GM18520 (cell line): ENCODE results near the gene IFI30.

Source experiments
- ATAC-seq: cut with Tn5 transposase; IDR thresholded peaks from one replicate; pipeline ENCODE4 v1.9.1; 2021; ENCODE audit not compliant: unreplicated experiment

IFI30 gene

DNA sequence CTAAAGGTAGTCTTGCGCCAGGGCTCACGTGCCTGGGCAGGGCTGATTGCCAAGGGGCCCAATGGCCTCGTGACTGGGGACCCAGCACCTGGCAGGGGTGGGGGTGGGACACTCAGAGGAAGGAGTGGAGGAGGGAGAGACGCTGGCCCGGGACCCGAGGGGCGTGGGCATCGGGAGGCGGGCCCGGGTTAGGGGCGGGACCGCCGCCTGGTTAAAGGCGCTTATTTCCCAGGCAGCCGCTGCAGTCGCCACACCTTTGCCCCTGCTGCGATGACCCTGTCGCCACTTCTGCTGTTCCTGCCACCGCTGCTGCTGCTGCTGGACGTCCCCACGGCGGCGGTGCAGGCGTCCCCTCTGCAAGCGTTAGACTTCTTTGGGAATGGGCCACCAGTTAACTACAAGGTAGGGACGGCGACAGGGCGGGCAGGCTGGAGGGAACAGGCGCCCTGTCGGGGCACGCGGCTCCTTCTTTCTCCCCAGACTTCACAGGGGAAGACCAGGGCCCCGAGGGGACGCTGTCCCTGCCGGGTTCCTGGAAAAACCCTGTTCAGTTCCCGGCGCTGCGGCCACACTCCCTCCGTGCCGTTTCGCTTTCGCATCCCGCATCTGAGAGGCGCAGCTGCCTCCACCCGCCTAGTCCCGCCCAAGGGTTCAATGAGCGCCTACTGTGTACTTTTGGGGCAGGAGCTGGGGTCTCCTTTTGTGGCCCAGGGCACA lies at the start of gene IFI30:
TSS of gene IFI30 (plus strand) at position 242 of the 717 bp plus-strand sequence. CDS start at position 271, 29 bp downstream.
- ATAC-seq, result peak; percentile 31

DNA sequence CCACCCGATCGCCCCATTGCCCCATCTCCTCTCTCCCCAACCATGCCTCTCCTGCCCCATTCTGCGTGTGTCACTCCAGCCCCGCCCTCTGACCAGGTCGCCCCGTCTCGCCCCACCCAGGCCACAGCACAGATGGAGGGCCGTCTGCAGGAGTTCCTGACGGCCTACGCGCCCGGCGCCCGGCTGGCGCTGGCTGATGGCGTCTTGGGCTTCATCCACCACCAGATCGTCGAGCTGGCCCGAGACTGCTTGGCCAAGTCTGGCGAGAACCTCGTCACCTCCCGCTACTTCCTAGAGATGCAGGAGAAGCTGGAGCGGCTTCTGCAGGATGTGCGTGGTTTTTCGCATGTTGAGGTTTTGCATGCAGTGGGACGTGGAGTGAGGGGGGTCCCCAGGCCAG lies 49.8 kb upstream of the IFI30 start:
- no peak for ATAC-seq

DNA sequence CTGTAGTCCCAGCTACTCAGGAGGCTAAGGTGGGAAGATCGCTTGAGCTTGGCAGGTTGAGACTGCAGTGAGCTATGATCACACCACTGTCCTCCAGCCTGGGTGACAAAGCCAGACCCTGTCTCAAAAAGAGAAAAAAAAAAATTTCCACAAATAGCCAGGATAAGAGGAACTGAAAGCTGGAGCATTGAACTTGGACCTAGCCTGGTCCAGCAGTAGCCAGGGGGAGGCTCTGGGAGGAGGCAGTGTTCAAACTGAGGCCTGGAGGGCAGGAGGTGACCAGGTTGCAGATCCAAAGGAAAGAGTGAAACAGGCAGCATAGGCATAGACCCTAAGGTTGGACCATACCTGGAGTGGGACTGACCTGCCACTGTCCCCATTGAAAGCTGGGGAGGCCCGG lies 47.5 kb upstream of the IFI30 start:
- no peak for ATAC-seq

DNA sequence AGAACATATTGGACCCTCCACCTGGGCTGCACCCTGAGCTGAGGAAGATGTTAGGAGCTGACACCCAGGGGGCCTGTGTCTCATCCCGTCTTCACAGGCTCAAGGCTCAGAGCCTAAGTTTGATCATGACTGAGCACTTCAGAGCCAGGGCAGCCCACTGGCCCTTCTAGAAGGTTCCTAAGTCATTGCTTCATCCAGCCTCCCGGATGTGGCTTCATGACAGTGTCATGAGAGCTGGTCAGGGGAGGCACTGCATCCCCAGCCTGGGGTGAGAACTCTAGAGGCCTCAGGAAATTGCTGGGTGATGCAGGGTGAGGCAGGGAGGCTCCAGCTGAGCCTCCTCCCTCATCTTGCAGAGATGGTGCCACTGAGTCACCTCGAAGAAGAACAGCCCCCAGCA lies 45.6 kb upstream of the IFI30 start:
- no peak for ATAC-seq

DNA sequence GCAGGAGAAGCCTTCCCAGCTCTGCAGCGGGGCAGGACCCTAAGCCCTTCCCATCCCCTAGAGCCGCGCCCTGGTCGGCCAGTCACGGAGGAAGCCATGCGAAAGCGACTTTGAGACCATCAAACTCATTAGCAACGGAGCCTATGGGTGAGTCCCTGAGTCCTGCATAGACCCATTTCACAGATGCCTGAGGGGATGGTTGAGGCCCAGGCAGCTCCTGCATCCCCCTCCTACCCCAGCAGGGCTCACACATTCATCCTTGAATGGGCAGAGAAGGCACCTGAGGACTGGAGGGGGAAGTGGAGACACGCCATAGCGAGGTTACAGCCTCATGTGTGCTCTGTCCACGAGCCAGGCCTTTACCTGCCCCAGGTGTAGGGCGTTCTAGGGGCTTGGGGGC lies 44.8 kb upstream of the IFI30 start:
- no peak for ATAC-seq

DNA sequence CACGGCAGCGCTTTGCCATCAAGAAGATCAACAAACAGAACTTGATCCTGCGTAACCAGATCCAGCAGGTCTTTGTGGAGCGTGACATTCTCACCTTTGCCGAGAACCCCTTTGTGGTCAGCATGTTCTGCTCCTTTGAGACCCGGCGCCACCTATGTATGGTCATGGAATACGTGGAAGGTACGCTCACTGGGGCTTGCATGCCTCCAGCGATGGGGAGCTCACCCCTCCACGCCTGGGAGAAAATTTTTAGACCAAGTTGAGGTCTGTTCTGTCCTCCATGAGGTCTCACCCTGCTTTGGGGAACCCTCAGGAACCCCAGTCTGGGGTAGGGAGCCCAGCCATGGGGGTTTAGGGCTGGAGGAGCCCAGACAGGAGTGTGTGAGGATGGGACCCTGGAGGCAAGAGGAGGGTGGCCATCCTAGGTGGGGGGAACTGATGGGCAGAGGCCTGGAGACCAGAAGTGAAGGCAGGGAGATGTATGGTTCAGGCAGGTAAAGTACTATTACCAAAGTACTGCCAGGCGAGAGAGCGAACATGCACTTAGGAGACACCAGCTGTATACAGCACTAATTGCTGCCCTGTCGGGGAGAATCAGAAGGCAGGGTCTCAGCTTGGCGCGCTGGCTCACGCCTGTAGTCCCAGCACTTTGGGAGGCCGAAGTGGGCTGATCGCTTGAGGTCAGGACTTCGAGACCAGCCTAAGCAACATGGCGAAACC lies 42.9 kb upstream of the IFI30 start:
- no peak for ATAC-seq

DNA sequence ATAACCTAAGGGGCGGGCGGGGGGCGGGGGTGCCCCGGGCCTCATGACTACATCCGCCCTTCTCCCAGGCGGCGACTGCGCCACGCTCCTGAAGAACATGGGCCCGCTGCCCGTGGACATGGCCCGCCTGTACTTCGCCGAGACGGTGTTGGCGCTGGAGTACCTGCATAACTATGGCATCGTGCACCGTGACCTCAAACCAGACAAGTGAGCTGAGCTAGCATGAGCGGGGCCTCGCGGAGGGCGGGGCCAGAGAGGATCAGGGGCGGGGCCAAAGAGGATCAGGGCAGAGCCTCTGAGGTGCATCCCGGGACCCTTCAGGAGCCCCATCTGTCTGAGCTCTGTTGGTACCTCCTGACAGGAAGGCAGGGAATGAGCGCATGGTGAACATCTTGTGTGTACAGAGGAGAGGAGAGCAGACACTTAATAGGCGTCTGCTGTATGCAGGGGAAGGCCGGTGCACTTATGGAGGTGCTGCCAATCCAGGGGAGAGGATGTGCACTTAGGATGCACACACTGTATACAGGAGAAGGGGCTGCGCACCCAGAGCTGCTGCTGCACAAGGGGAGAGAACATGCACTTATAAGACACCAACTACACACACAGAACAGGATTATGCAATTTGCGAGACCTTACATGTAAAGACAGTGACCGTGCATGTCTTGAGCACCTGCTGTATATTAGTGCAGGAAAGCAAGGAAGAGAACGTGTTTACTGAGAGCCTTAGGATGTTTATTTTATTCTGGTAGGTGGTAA lies 41.6 kb upstream of the IFI30 start:
- ATAC-seq, result no peak

DNA sequence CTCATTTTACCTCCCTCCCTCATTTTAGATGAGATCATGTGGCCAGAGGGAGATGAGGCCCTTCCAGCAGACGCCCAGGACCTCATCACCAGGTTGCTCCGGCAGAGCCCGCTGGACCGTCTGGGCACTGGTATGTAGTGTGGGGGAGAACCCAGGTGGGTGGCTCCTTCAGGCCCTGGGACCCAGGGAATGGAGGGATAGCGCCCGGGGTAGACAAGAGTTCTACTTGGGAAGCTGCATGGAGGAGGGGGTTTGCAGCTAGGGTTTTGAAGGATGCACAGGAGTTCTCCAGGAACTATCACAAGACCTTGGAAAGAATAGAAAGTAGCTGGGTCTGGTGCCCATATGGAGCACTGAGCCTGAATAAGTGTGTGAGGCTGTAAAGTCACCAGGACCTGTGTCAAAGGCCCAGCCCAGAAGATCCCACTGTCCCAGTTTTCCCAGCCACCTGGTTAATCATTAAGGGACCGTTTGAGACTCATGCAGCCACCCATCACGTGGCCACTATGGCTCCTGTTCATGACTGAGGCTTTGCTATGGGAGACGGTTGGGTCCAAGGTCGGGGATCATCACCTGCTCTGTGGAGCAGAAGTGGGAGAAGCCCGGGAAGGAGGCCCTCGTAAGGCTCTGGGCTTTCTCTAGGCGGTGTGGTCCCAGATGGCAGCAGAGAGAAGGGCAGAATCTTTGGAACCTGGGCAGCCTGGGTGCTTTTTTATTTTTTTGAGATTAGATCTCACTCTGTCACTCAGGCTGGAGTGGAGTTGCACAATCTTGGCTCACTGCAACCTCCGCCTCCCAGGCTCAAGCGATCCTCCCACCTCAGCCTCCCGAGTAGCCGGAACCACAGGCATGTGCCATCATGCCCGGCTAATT lies 37.7 kb upstream of the IFI30 start:
- no peak for ATAC-seq

DNA sequence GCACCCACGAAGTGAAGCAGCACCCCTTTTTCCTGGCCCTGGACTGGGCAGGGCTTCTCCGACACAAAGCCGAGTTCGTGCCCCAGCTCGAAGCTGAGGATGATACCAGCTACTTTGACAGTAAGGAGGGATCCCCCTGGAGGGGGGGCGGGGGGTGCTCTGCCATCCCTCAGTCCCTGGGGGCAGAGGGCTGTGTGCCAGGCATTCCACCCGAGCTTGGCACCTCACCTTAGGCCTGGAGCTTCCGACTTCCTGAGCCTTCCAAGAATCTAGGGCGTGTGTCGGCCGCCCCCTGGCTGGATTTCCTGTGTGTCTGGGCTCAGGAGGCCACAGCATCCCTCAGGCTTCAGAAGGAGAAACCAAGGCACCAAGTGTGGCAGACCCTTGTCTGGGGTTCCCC lies 36.4 kb upstream of the IFI30 start:
- no peak for ATAC-seq

DNA sequence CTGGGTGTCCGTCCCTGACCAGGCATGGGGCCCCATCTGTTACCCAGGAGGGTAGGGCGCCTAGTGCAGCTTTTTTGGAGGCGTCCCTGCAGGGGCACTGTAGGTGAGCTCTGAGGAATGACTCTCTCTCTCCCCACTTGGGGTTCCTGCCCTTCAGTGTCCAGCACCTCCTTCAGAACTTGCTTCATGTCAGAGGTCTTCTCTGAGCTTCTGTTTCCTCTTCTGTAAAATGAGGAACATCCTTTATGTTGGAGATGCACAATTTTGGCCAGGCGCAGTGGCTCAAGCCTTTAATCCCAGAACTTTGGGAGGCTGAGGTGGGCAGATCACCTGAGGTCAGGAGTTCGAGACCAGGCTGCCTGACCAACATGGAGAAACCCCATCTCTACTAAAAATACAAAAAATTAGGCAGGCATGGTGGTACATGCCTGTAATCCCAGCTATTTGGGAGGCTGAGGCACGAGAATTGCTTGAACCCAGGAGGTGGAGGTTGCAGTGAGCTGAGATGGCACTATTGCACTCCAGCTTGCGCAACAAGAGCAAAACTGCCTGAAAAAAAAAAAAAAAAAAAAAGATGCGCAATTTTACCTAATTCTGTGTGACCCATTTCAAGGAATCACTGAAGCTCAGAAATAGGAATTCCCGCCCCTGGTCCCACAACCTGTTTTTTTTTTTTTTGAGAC lies 35.8 kb upstream of the IFI30 start:
- no peak for ATAC-seq

DNA sequence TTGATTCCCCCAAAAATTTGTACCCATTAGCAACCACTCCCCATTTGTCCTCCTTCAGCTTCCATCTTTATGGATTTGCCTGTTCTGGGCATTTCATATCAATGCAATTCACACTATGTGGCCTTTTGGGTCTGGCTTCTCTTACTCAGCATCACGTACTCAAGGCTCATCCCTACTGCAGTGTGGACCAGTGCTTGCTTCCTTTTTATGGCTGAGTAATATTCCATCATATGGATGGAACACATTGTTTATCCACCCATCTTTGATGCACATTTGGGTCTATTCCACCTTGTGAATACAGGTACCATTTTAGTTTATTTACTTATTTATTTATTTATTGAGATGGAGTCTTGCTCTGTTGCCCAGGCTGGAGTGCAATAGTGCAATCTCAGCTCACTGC lies 33.1 kb upstream of the IFI30 start:
- no peak for ATAC-seq

DNA sequence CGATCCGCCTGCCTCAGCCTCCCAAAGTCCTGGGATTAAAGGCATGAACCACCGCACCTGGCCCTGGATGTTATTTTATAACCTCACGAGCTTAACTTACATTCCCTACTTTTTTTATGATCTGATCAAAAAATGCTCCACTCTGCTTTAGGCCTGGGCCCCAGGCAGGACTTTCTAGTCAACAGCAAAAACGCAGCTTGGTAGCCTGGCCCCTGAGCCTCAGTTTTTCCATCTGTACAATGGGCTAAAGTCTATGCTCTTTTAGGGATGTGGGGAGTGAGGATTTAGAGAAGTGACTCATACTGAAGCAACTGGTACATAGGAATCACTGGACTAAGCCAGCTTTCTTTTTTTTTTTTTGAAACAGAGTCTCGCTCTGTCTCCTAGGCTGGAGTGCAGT lies 32.6 kb upstream of the IFI30 start:
- no peak for ATAC-seq

DNA sequence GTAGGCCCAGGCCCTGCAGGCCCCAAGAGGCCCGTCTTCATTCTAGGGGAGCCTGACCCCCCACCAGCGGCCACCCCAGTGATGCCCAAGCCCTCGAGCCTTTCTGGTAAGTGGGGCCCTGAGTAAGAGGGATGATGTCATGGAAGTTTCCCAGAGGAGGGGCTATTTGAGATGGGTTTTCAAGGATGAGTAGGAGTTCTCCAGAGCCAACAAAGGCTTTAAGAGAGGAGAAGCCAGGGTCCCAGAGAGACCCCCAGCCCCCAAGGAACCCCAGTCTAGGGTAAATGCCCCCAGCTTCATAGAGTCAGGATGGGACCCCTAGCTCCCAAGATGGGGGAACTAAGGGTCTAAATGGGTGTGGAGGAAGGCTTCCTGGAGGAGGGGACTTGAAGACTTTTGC lies 29.7 kb upstream of the IFI30 start:
- ATAC-seq, result no peak

DNA sequence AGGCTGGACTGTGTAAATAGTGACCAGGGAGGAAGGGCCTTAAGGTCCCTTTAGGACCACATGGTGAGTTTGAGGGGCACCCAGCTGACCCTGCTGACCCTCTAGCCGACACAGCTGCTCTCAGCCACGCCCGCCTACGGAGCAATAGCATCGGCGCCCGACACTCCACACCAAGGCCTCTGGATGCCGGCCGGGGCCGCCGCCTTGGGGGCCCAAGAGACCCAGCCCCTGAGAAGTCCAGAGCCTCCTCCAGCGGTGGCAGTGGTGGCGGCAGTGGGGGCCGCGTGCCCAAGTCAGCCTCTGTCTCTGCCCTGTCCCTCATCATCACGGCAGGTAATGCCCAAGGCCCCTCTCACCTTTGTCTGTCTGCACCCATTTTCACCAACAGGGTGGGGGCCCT lies 29.3 kb upstream of the IFI30 start:
- ATAC-seq, result no peak

DNA sequence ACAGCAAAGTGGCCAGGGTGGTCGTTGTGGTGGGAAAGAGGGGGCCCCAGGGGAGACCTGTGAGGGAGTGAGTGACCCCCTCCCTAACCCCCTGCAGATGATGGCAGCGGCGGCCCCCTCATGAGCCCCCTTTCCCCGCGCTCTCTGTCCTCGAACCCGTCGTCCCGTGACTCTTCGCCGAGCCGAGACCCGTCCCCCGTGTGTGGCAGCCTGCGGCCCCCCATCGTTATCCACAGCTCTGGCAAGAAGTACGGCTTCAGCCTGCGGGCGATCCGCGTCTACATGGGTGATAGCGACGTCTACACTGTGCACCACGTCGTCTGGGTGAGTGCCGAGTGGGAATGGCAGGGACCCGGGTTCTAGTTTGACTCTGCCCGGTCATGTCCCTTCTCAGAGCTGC lies 28.7 kb upstream of the IFI30 start:
- no peak for ATAC-seq

DNA sequence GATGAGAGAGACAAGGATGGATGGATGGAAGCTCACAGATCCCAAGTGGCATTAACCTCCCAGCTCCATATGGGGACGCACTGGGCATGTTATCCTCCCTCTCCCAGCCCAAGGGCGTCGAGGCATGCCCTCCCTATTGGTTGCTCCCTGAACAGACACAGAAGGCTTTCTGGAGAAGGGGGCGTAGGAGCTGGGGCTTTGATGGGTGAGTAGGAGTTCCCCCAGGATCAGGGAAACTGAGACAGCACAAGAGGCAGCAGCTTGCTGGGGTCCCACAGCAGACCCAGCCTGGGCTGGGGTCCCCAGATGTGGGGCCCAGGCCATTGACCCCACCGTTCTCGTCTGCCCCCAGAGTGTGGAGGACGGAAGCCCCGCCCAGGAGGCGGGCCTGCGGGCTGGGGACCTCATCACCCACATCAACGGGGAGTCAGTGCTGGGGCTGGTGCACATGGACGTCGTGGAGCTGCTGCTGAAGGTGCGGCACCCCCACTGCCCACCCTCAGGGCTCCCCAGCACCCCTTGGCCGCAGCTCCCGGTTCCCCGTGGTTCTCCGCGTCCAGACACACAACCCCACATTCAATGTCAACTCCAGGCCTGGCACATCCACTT lies 28.1 kb upstream of the IFI30 start:
- ATAC-seq, result no peak

DNA sequence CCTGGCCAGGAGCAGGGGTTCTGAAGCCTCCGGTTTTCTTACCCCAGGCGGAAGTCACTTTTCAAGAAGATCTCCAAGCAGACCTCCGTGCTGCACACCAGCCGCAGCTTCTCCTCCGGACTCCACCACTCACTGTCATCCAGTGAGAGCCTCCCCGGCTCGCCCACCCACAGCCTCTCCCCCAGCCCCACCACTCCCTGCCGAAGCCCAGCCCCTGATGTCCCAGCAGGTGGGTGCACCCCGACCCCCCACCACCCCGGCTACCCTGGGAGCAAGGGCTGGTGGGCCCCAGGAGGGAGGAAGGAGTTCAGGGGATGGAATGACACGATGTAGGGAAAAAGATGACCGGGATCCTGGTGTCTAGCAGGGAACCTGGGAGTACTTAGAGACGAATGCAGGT lies 26.2 kb upstream of the IFI30 start:
- no peak for ATAC-seq

DNA sequence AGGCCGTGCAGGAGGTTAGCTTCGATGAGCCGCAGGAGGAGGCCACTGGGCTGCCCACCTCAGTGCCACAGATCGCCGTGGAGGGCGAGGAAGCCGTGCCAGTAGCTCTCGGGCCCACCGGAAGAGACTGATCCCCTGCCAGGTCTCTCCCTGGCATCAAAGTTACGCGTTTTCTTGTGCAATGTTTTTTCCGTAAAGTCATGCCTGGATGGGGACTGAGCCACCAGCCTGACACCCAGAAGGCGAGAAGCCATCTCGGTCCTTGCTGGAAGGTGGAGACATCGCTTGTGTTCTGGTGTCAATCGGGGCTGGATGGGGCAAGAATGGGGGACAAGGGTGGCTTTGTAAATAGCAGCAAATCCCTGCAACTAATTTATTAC lies 24.0 kb upstream of the IFI30 start:
- ATAC-seq, result no peak

DNA sequence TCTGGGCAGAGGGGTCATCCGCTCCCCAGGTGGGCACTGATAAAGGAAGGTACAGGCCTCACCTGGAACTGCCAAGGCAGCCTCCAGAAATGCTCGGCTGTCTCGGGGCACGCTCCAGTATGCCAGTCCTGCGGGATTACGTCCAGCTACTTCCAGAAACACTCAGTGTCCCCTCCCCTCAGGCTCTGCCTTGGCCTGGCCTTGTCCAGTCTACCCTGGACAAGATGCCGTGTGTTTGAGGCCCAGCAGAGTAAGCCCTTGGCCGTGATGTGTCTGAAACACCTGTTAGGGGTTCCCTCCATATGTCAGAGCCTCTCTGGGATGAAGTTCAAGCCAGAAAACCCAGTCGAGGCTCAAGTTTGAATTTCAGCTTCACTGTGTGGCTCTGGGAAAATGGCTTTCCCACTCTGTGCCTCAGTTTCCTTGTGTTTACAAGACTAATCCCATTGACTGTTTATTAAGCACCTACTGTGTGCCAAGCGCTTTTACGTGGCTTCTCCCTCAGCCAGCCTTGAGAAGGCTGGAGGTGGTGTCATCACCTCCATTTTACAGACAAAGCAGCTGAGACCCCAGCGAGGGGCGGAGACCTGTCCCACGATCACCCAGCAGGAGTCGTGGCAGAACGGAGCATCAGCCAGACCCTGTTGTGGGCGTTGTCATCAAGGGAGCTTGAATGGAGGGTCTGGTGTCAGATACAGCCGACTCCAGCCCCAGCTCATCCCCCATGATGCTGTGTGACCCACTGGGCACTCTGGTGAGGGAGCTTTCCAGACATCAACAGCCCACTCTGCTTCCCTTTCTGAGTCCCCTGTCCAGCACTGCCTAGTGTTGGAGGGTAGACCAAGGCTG lies 22.6 kb upstream of the IFI30 start:
- ATAC-seq, result no peak
